Panc1 (cell line): Measurements from ENCODE around the gene NIFK.

ENCODE experiments used
- CTCF ChIP-seq: fragments of 450-650 bp; IDR thresholded peaks from 2 replicates; pipeline ENCODE4 v1.5.1; 2017; ENCODE audit warnings: mild to moderate bottlenecking
- POLR2AphosphoS5 ChIP-seq: IDR thresholded peaks from 2 replicates; pipeline ENCODE4 v1.6.1; 2012; ENCODE audit warnings: mild to moderate bottlenecking, low read depth, low read length, moderate library complexity
- SIN3A ChIP-seq: IDR thresholded peaks from 2 replicates; pipeline ENCODE4 v1.6.1; 2012; ENCODE audit warnings: low read depth, mild to moderate bottlenecking, low read length, moderate library complexity, borderline replicate concordance; ENCODE audit not compliant: insufficient read depth
- TCF7L2 ChIP-seq: IDR thresholded peaks from 2 replicates; pipeline ENCODE4 v1.6.1; 2011; ENCODE audit warnings: mild to moderate bottlenecking, low read depth, low read length, inconsistent platforms

GRCh38 chr2:121696410-121696930 lies 40.2 kb downstream of the NIFK start:
- TF ChIP-seq CTCF, result no peak
- TF ChIP-seq SIN3A, result no peak
- no peak for TF ChIP-seq POLR2AphosphoS5
- TF ChIP-seq TCF7L2, result no peak
